Choroid plexus epithelial cell (primary cell): ENCODE results near the gene TAGAP.
"Not testable (repeated sequence)": the region's sequence is repeated elsewhere in the genome, so short reads cannot be mapped to it uniquely, and the experiment has no call there.

Experiments used
- DNase-seq: peaks from one replicate; pipeline ENCODE4 v3.0.0-alpha.2; 2010; ENCODE audit warnings: low read depth
- H3K4me3 ChIP-seq: 2 replicates; pipeline ENCODE4 v1.5.1; 2011; ENCODE audit warnings: low read depth, mild to moderate bottlenecking, control low read depth, low read length, moderate library complexity
- TF ChIP-seq, protein P1 (sequence below): conservative IDR thresholded peaks from 2 replicates; pipeline ENCODE4 v1.5.1; 2011; ENCODE audit warnings: low read depth, mild to moderate bottlenecking, control low read depth, inconsistent platforms, low read length, moderate library complexity

Gene TAGAP

GRCh38 chr6:159012201-159012600, 32.6 kb downstream of the TAGAP start:
- TF ChIP-seq, protein P1, sequence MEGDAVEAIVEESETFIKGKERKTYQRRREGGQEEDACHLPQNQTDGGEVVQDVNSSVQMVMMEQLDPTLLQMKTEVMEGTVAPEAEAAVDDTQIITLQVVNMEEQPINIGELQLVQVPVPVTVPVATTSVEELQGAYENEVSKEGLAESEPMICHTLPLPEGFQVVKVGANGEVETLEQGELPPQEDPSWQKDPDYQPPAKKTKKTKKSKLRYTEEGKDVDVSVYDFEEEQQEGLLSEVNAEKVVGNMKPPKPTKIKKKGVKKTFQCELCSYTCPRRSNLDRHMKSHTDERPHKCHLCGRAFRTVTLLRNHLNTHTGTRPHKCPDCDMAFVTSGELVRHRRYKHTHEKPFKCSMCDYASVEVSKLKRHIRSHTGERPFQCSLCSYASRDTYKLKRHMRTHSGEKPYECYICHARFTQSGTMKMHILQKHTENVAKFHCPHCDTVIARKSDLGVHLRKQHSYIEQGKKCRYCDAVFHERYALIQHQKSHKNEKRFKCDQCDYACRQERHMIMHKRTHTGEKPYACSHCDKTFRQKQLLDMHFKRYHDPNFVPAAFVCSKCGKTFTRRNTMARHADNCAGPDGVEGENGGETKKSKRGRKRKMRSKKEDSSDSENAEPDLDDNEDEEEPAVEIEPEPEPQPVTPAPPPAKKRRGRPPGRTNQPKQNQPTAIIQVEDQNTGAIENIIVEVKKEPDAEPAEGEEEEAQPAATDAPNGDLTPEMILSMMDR, result no peak
- H3K4me3 ChIP-seq, result no peak overlapping the region

DNA sequence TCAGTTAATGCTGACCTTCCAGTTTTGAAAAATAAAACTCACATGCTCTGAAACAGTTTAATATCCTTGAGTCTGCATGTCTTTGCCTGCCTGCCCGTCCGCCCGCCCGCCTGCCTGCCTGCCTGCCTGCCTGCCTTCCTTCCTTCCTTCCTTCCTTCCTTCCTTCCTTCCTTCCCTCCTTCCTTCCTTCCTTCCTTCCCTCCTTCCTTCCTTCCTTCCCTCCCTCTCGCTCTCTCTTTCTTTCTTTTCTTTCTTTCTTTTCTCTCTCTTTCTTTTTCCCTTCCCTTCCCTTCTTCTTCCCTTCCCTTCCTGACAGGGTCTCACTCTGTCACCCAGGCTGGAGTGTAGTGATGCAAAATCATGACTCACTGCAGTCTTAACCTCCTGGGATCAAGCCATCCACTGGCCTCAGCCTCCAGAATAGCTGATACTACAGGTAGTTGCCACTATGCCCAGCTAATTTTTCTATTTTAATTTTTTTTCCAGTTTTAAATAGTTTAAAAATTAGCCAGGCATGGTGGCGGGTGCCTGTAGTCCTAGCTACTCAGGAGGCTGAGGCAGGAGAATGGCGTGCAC, 34.7 kb downstream of the TAGAP start:
- not testable (repeated sequence) for H3K4me3 ChIP-seq, DNase-seq

More at GRCh38 chr6:159012201-159012600, 32.6 kb downstream of the TAGAP start:
- peak; percentile 49 for DNase-seq

GRCh38 chr6:159008656-159009288, 36.0 kb downstream of the TAGAP start:
- DNase-seq, result peak; percentile 71
- H3K4me3 ChIP-seq, result no peak overlapping the region
- TF ChIP-seq, protein P1, result peak; percentile 55

GRCh38 chr6:159007510-159007909, 37.3 kb downstream of the TAGAP start:
- TF ChIP-seq, protein P1, result no peak
- H3K4me3 ChIP-seq, result no peak overlapping the region
- no peak for DNase-seq

DNA sequence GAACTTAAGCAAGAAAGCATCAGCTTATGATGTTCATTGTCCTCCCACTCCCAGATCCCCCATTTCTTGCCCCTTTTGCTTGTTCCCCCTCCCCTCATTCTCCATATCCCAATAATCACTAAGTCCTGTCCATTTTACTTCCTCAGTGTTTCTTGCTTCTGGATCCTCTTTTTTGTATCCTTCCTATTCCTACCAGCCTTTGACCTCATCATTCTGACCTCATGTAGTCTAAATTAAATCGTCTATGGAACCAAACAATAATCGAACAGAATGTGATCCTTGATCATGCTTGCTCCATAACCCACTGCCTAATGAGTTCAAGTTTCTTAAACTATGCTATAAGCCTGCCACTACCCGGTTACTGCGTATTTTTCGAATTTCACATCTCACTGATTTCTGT, 39.4 kb downstream of the TAGAP start:
- DNase-seq, result no peak
- TF ChIP-seq, protein P1, result no peak
- no peak overlapping the region for H3K4me3 ChIP-seq

- TF ChIP-seq, protein P1, result no peak
These were observed 40.2 kb downstream of the TAGAP start for GRCh38 chr6:159004592-159004991.

GRCh38 chr6:159002432-159003155, 42.2 kb downstream of the TAGAP start:
- peak; percentile 44 for DNase-seq
- TF ChIP-seq, protein P1, result no peak
- no peak overlapping the region for H3K4me3 ChIP-seq

More at GRCh38 chr6:159004592-159004991, 40.2 kb downstream of the TAGAP start:
- no peak for DNase-seq
- no peak overlapping the region for H3K4me3 ChIP-seq
